ENCODE measurements around the gene TJP3. TPM values are rescaled to one million over a fixed set of nuclear protein-coding genes. Genes with fewer than 3 reads are reported as not detected.

TJP3 gene
- total RNA-seq, 1 donor from 2014 or later, result 14.7 TPM

GRCh38 chr19:3667037-3667638 lies 41.0 kb upstream of the TJP3 start:
- Mint-ChIP-seq H3K4me3 (no peak overlapping the region), H3K4me1 (peaks cover 36% of the 10 kb centered on the region), H3K27ac (no peak overlapping the region), H3K9me3 (no peaks in the 10 kb centered on the region), H3K36me3 (peaks cover 9% of the 10 kb centered on the region), H3K27me3 (ENCODE audit: insufficient read depth, low read depth) (peaks cover 13% of the 10 kb centered on the region)
- Histone ChIP-seq H3K9ac (no peak overlapping the region), H3K79me2 (ENCODE audit: low read depth) (peaks cover 9% of the 10 kb centered on the region), H3K4me2 (no peak overlapping the region), H3K4me1 (peaks cover 34% of the 10 kb centered on the region), H3F3A (ENCODE audit: low read depth) (no peaks in the 10 kb centered on the region), H2AFZ (replicated peaks) (no peak overlapping the region), H3K27ac (no peak overlapping the region), H4K20me1 (ENCODE audit: low read depth) (peaks cover 53% of the 10 kb centered on the region), H3K36me3 (no peaks in the 10 kb centered on the region), H3K9me3 (ENCODE audit: low read depth) (no peaks in the 10 kb centered on the region), H3K27me3 (no peaks in the 10 kb centered on the region), H3K4me3 (no peak overlapping the region)
- DNase-seq (ENCODE audit: low spot score), result no peak
- no peak for TF ChIP-seq EZH2 (IDR thresholded peaks at IDR 0.05)
- TF ChIP-seq CTCF (IDR thresholded peaks at IDR 0.05), result no peak
- TF ChIP-seq EZH2phosphoT487 (IDR thresholded peaks at IDR 0.05), result no peak

- Mint-ChIP-seq H3K4me1 (peaks cover 40% of the 10 kb centered on the region), H3K9me3 (no peaks in the 10 kb centered on the region), H3K36me3 (peaks cover 9% of the 10 kb centered on the region), H3K27me3 (ENCODE audit: insufficient read depth, low read depth) (peaks cover 13% of the 10 kb centered on the region), H3K4me3 (no peak overlapping the region), H3K27ac (no peak overlapping the region)
- Histone ChIP-seq H3F3A (ENCODE audit: low read depth) (no peaks in the 10 kb centered on the region), H2AFZ (replicated peaks) (no peak overlapping the region), H3K9me3 (ENCODE audit: low read depth) (no peaks in the 10 kb centered on the region), H3K9ac (no peak overlapping the region), H3K27ac (peak overlapping the region; percentile 76), H3K36me3 (no peaks in the 10 kb centered on the region), H4K20me1 (ENCODE audit: low read depth) (peaks cover 60% of the 10 kb centered on the region), H3K4me2 (no peak overlapping the region), H3K4me1 (peaks cover 39% of the 10 kb centered on the region), H3K4me3 (no peak overlapping the region), H3K27me3 (no peaks in the 10 kb centered on the region), H3K79me2 (ENCODE audit: low read depth) (peaks cover 9% of the 10 kb centered on the region)
- TF ChIP-seq CTCF (IDR thresholded peaks at IDR 0.05) (no peak), EZH2 (IDR thresholded peaks at IDR 0.05) (no peak), EZH2phosphoT487 (IDR thresholded peaks at IDR 0.05) (no peak)
- DNase-seq (ENCODE audit: low spot score), result no peak
These were observed 40.4 kb upstream of the TJP3 start for GRCh38 chr19:3667766-3668165.

- peaks cover 39% of the 10 kb centered on the region for H3K4me1 ChIP-seq
- H3K9me3 ChIP-seq (ENCODE audit: low read depth), result no peaks in the 10 kb centered on the region
- no peaks in the 10 kb centered on the region for H3F3A ChIP-seq (ENCODE audit: low read depth)
- peak overlapping the region; percentile 43 for H3K4me3 Mint-ChIP-seq
- H3K9ac ChIP-seq, result no peak overlapping the region
- H3K36me3 ChIP-seq, result no peaks in the 10 kb centered on the region
- H3K79me2 ChIP-seq (ENCODE audit: low read depth), result peaks cover 15% of the 10 kb centered on the region
- H2AFZ ChIP-seq (replicated peaks), result no peak overlapping the region
- peak overlapping the region; percentile 76 for H3K27ac ChIP-seq
- no peak for DNase-seq (ENCODE audit: low spot score)
- H3K9me3 Mint-ChIP-seq, result no peaks in the 10 kb centered on the region
- H4K20me1 ChIP-seq (ENCODE audit: low read depth), result peaks cover 67% of the 10 kb centered on the region
- TF ChIP-seq CTCF (IDR thresholded peaks at IDR 0.05) (no peak), EZH2phosphoT487 (IDR thresholded peaks at IDR 0.05) (no peak), EZH2 (IDR thresholded peaks at IDR 0.05) (no peak)
- peaks cover 6% of the 10 kb centered on the region for H3K36me3 Mint-ChIP-seq
- H3K27ac Mint-ChIP-seq, result peak overlapping the region; percentile 92
- peaks cover 43% of the 10 kb centered on the region for H3K4me1 Mint-ChIP-seq
- no peak overlapping the region for H3K4me3 ChIP-seq
- H3K27me3 ChIP-seq, result no peaks in the 10 kb centered on the region
- H3K27me3 Mint-ChIP-seq (ENCODE audit: insufficient read depth, low read depth), result peaks cover 13% of the 10 kb centered on the region
- no peak overlapping the region for H3K4me2 ChIP-seq
These were observed 39.7 kb upstream of the TJP3 start for GRCh38 chr19:3668331-3669081.

Measured in neural progenitor cell (in vitro differentiated cells).